Epithelial cell of esophagus (primary cell): ENCODE measurements around the gene TMEM200C.
A peak's percentile ranks its signal among the peaks of the same experiment; 100 is the strongest.

Source experiments
- DNase-seq: peaks from one replicate; pipeline ENCODE4 v3.0.0; 2010; ENCODE audit warnings: low read depth
- H3K4me3 ChIP-seq: 2 replicates; pipeline ENCODE4 v1.5.1; 2011; ENCODE audit warnings: mild to moderate bottlenecking, low read length, control low read depth
- TF ChIP-seq, protein P1 (sequence below): IDR thresholded peaks from 2 replicates; pipeline ENCODE4 v1.5.1; 2011; ENCODE audit warnings: low read depth, mild to moderate bottlenecking, low read length, control low read depth, inconsistent platforms; ENCODE audit not compliant: insufficient read depth; ENCODE audit errors: missing control alignments

TMEM200C gene

GRCh38 chr18:5892823-5893431, 2.4 kb downstream of the TMEM200C start:
- DNase-seq: no peak
- no peak overlapping the region for H3K4me3 ChIP-seq
- TF ChIP-seq, protein P1, sequence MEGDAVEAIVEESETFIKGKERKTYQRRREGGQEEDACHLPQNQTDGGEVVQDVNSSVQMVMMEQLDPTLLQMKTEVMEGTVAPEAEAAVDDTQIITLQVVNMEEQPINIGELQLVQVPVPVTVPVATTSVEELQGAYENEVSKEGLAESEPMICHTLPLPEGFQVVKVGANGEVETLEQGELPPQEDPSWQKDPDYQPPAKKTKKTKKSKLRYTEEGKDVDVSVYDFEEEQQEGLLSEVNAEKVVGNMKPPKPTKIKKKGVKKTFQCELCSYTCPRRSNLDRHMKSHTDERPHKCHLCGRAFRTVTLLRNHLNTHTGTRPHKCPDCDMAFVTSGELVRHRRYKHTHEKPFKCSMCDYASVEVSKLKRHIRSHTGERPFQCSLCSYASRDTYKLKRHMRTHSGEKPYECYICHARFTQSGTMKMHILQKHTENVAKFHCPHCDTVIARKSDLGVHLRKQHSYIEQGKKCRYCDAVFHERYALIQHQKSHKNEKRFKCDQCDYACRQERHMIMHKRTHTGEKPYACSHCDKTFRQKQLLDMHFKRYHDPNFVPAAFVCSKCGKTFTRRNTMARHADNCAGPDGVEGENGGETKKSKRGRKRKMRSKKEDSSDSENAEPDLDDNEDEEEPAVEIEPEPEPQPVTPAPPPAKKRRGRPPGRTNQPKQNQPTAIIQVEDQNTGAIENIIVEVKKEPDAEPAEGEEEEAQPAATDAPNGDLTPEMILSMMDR: no peak

DNA sequence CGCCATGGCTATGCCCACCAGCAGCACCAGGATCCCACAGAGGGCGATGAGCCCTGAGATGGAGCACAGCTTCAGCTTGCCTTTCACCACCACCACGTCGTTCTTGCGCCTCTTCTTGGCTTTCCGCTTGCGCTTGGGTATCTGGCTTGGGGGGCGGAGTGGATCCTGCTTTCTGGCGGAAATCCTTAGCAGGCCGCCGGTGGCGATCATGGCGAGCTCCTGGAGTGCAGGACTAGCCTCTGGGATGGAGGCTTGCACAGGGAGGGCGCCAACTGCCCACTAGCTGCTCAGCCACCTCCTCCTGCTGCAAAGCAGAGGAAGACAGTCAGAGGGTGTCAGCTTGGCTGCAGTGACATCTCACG, 3.5 kb downstream of the TMEM200C start:
- TF ChIP-seq, protein P1: no peak
- no peak for DNase-seq
- H3K4me3 ChIP-seq: no peak overlapping the region

DNA sequence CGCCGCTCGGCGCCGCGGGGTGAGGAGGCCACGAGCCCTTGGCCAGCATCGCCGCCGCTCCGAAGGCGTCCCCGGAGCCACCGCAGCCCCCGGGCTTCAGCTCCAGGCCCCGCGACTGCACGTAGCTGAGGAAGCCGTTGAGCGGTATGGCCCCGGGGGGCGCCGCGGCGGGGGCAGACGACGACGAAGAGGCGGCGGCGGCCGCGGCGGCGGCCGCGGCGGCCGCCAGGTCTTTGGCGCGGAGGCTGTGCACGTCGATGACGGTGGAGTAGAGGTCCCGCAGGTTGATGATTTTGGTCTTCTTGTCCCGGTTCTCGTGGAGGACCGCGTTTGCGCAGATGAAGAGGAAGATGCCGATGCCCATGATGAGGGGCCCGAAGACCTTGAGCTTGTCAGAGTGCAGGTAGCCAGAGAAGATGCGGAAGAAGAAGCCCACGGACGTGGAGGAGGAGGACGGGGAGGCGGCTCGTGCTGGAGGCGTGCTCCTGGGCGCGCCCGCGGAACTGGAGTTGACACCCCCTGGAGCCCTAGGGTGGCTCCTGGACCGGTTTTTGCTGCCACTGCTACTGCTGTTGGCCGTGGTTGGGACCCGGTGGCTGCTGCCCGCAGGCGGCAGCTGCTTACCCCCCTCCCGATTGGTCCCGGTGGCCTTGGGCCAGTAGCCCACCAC, 4.0 kb downstream of the TMEM200C start:
- no peak overlapping the region for H3K4me3 ChIP-seq
- DNase-seq: no peak
- TF ChIP-seq, protein P1: no peak

DNA sequence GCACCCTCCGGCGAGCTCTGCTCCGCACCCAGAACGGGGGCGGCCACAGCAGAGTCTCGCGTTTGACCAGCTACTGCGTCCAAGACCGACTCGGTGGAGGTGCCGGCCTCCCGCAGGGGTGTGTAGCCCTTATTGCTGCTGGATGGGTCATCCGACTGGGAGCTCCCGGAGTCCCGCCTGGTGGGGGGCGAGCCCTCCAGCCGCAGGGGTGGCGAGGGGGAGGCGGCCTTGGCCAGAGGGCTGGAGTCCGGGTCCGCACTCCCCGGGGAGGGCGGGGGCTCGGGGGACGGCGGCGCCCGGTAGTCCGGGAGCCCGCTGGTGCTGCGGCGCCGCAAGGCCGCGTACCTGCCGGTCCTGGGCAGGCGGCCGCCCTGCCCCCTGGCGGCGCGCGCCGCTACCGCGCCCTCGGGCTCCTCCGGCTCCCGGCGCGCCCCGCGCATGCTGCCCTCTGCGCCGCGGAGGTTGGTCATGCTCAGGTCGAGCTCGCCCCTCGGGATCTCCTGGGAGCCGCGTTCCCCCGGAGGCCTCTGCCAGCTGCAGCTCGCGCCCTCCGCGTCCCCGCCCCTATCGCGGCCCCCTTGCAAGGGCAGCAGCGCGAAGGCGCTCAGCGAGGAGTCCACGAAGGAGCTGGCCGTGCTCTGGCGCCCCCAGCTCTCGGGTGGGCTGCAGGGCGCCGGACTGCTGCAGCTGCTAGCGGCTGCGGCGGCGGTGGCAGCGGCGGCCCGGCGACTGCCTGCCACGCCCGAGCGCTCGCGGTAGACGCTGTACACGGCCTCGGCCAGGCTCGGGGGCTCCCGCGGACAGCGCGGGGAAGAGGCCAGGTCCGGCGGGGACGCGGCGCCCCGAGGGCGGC, 4.8 kb downstream of the TMEM200C start:
- TF ChIP-seq, protein P1: no peak
- no peak overlapping the region for H3K4me3 ChIP-seq
- DNase-seq: peak; percentile 10

GRCh38 chr18:5885361-5885760, 10.0 kb downstream of the TMEM200C start:
- TF ChIP-seq, protein P1: no peak
- no peak overlapping the region for H3K4me3 ChIP-seq
- no peak for DNase-seq

DNA sequence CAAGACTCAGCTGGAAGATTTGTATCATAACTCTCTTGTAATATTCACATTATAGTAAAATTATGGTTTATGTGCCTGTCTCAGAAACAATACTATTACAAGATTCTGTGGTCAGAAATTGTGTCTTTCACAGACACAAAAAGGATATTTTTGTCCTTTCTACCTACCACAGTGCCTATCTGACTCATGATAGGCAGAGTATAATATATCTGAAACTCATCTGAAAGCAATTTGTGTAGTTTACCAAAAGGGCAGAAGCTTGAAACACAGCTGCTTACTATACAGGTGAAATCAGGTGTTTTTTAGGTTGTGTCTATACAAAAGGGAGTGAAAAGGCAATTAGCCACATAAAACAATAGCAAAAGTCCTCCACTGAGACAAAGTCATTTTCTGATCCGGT, 10.9 kb downstream of the TMEM200C start:
- no peak overlapping the region for H3K4me3 ChIP-seq
- DNase-seq: no peak
- TF ChIP-seq, protein P1: no peak
